GM18499 (cell line): Measurements from ENCODE around the gene EXOC3L4.
"Not testable (repeated sequence)": the region's sequence is repeated elsewhere in the genome, so short reads cannot be mapped to it uniquely, and the experiment has no call there.

ENCODE experiments used
- ATAC-seq: cut with Tn5 transposase; IDR thresholded peaks from one replicate; pipeline ENCODE4 v1.9.1; 2021; ENCODE audit warnings: moderate number of reproducible peaks; ENCODE audit not compliant: insufficient read depth, unreplicated experiment

EXOC3L4 gene

GRCh38 chr14:103141117-103141796 lies 46.7 kb downstream of the EXOC3L4 start:
- ATAC-seq: no peak

DNA sequence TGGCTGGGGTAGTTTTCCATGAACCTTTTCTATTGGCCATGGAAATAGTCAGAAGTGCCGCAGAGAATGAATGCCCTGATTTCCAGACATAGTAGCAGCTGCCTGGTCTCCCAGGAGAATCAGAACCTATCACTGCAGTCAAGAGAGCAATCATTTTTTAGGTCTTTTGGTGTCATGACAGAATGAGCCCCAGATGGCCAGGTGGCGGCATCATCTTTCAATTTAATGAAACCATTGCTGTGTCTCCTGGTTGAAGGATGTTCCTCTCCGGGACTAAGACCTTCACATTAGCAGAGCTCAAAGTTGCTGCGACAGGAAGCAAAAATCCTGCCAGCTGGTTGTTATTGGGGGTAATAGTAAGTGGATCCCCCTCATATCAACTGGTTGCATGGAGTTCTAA lies 47.5 kb downstream of the EXOC3L4 start:
- ATAC-seq: no peak

DNA sequence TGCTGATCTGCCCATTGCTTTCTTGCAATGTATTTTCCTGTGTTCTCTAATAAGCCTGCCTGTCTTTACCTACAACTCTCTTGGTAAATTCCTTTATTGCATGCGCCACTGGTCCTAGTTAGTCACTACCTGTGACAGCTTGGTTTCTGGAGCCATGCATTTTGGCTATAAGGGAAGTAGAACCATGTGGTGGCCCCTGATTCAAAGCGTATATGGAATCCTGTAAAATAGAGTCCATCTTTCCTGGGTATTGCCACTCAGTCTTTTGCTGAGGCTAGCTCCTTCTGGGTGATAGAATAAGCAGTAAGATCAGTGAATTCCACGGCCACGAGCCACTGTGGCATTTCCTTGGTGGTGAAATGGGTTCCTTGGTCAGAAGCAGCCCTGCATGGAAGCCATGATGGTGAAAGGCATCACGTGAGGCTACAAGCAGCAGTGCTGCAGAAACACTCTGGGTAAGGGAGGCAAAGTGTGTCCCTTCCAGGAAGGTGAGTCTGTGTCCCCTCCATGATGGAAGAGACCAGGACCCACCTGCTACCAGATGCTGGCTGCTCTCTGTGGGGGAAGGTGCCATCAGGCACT lies 48.3 kb downstream of the EXOC3L4 start:
- ATAC-seq: no peak

- ATAC-seq: no peak
Measured at GRCh38 chr14:103143506-103143905, 49.0 kb downstream of the EXOC3L4 start.

DNA sequence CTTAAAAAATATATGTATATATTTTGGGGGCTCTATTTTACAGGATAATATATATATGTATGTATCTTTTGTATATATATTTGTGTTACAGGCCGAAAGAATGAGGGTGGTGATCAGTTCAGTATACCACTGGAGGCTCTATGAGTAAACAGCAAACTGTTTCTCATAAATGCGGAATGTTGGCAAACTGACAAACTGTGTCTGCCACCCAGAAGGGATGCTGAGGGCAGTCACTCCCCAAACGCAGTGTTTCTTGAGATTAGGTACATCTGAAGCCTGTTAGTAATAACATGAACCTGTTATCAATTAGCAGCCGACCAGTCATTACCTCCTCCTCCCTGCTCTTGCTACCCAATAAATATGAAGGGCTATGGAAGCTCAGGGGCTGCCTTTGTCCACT lies 49.6 kb downstream of the EXOC3L4 start:
- no peak for ATAC-seq

GRCh38 chr14:103146141-103146709 lies 51.7 kb downstream of the EXOC3L4 start:
- no peak for ATAC-seq

DNA sequence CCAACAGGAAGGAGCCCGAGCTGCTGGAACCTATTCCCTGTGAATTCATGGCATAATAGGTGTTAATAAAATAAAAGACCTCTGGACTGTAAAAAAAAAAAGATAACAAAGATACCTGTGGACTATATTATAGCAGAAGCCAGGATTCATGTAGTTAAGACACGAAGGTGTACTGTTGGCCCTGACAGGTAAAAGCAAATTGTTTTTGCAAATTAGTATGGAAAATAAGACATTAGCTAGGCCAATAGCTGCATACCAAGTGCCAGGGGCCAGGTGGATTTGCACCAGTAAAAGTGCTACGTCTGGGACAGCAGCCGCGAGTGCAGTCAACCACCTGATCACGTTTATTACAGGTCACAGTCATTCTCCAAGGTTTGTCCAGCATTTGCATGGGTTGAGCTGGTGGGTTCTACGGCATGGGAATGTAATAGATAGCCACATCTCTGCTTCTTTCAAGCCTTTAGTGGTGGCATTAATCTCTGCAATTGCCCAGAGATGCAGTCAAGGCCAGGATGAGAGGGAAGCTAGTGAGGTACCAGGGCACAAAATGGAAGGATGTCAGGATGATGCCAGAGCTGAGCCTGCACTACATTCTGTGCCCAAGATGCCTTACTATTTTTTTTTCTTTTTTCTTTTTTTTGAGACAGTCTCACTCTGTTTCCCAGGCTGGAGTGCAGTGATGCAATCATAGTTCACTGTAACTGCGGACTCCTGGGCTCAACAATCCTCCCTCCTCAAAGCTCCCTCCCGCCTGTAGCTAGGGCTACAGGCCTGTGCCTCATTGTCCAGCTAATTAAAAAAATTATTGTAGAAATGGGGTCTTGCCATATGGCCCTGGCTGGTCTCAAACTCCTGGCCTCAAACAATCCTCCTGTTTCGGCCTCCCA lies 55.1 kb downstream of the EXOC3L4 start:
- no peak for ATAC-seq

DNA sequence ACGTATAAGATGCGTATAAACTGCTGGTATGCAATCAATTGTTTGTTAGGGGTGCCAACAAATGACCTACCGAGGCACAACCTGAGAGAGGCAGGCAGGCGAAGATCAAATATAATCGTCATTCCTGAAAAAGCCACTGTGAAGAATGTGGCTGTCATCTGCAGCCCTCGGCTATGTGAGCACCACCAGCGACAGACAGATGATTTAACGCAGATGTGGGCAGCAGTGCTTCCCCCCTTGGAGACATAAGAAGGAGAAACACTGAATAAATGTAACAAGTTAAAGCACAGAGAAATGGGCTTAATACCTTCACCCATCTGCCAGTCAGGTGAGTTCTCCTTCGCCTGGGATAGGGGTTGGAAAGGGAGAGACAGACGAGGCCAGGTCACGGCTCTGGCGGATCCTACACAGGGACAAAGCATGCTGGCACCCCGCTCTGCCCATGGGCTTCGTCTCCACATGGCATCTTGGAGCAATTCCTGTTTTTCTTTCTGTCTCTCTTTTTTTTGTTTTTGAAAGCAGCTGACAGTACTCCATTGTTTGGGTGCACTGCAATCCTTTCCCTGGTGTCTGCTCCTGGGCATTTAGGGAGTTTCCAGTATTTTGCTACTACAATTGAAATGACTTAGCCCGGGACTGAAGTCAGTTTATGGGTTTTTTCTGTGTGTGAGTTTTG lies 56.9 kb downstream of the EXOC3L4 start:
- ATAC-seq: no peak

- no peak for ATAC-seq
Measured at GRCh38 chr14:103155010-103155409, 60.5 kb downstream of the EXOC3L4 start.

DNA sequence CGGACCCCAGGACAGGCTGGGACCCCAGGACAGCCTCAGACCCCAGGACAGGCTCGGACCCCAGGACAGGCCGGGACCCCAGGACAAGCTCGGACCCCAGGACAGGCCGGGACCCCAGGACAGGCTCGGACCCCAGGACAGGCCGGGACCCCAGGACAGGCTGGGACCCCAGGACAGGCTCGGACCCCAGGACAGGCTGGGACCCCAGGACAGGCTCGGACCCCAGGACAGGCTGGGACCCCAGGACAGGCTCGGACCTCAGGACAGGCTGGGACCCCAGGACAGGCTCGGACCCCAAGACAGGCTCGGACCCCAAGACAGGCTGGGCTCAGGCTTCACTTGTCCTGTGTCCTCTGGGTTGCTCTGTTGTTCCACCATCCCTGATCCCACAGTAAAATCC lies 60.9 kb downstream of the EXOC3L4 start:
- ATAC-seq: not testable (repeated sequence)

DNA sequence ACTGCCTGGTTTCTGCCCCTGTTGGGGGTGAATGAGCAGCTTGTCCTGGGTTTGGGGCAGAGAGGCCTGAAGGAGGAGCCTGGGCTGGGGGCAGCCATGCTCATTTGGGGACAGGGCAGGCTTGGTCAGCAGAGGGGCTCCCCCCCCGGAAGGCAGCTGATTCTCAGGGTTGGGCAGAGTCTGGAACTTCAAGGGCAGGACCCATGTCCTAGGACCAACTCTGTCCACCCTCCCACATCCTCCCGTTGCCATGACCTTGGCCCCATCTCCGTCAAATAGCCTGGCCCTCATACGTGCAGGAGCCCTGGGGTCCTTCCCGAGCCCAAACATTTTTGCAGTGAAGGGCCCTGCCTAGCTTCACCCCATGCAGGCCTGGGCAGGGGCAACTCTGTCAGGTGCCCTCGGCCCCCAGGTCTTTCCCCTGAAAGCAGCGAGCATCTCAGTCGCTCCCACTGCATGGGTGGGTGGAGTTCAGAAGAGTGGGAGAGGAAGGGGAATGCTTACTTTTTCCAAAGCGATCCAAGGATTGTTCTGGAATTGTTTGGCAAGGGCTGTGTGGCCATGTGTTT lies 61.4 kb downstream of the EXOC3L4 start:
- no peak for ATAC-seq

- ATAC-seq: no peak
Measured at GRCh38 chr14:103156651-103157378, 62.3 kb downstream of the EXOC3L4 start.

GRCh38 chr14:103157969-103158368 lies 63.4 kb downstream of the EXOC3L4 start:
- ATAC-seq: no peak

DNA sequence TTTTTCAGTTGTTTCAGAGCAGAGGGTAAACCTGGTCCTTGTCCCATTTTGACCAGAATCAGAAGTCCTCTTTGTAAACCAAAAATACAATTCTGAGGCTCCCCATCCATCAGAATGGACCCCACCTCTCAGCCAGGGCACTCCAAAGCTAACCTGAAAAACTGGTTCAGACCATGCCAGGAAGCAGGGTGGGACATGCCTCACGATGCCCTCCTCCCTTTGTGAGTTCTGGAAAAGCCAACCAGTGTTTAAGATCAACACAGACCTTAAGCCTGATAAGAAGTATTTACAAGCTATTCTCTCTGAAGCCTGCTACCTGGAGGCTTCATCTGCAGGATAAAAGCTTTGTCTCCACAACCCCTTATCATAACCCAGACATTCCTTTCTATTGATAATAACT lies 64.2 kb downstream of the EXOC3L4 start:
- no peak for ATAC-seq
